HEK293T (cell line): ENCODE data around the gene SMTN.

Source experiments
- CTCF ChIA-PET: fragments of 350-600 bp; formaldehyde crosslinking; extraction: SDS; loops from one replicate; lab custom pipeline; 2021; ENCODE audit warnings: antibody characterized with exemption, inconsistent platforms; lab: Yijun Ruan, JAX
- POLR2A ChIA-PET: fragments of 350-600 bp; formaldehyde crosslinking; extraction: SDS; loops from one replicate; lab custom pipeline; 2020; ENCODE audit warnings: antibody characterized with exemption, inconsistent platforms; lab: Yijun Ruan, JAX
- DNase-seq: peaks from one replicate; pipeline ENCODE4 v3.0.0; 2012; ENCODE audit warnings: mixed read lengths; ENCODE audit errors: extremely low spot score
- ARNT ChIP-seq: fragments of 450-650 bp; IDR thresholded peaks from 2 replicates; pipeline ENCODE4 v1.6.1; 2017; ENCODE audit warnings: mild to moderate bottlenecking
- BHLHE40 ChIP-seq: fragments of 450-650 bp; IDR thresholded peaks from 2 replicates; pipeline ENCODE4 v1.6.1; 2016; ENCODE audit warnings: mild to moderate bottlenecking, moderate library complexity, borderline replicate concordance
- CTBP1 ChIP-seq: fragments of 450-650 bp; IDR thresholded peaks from 2 replicates; pipeline ENCODE4 v1.6.1; 2016; ENCODE audit warnings: borderline replicate concordance
- ELF4 ChIP-seq: fragments of 450-650 bp; IDR thresholded peaks from 2 replicates; pipeline ENCODE4 v1.6.1; 2017; ENCODE audit warnings: antibody characterized with exemption
- FOXA1 ChIP-seq: fragments of 450-650 bp; IDR thresholded peaks from 2 replicates; pipeline ENCODE4 v1.6.1; 2016; ENCODE audit warnings: mild to moderate bottlenecking
- FOXK2 ChIP-seq: fragments of 450-650 bp; IDR thresholded peaks from 2 replicates; pipeline ENCODE4 v1.6.1; 2016; ENCODE audit warnings: mild to moderate bottlenecking
- FOXM1 ChIP-seq: fragments of 450-650 bp; IDR thresholded peaks from 2 replicates; pipeline ENCODE4 v1.6.1; 2017; ENCODE audit warnings: mild to moderate bottlenecking, borderline replicate concordance
- HDGF ChIP-seq: fragments of 450-650 bp; IDR thresholded peaks from 2 replicates; pipeline ENCODE4 v1.6.1; 2017; ENCODE audit warnings: antibody characterized with exemption, borderline replicate concordance
- L3MBTL2 ChIP-seq: fragments of 450-650 bp; conservative IDR thresholded peaks from 2 replicates; pipeline ENCODE4 v1.6.1; 2016; ENCODE audit warnings: mild to moderate bottlenecking
- LEF1 ChIP-seq: fragments of 450-650 bp; IDR thresholded peaks from 2 replicates; pipeline ENCODE4 v1.6.1; 2017; ENCODE audit warnings: mild to moderate bottlenecking, borderline replicate concordance
- NFRKB ChIP-seq: fragments of 450-650 bp; IDR thresholded peaks from 2 replicates; pipeline ENCODE4 v1.6.1; 2016; ENCODE audit warnings: mild to moderate bottlenecking, moderate library complexity
- PKNOX1 ChIP-seq: fragments of 450-650 bp; IDR thresholded peaks from 2 replicates; pipeline ENCODE4 v1.6.1; 2016
- SP1 ChIP-seq: fragments of 450-650 bp; IDR thresholded peaks from 2 replicates; pipeline ENCODE4 v1.6.1; 2017
- SUZ12 ChIP-seq: fragments of 450-650 bp; IDR thresholded peaks from 2 replicates; pipeline ENCODE4 v1.6.1; 2016; ENCODE audit warnings: mild to moderate bottlenecking
- TARDBP ChIP-seq: fragments of 450-650 bp; IDR thresholded peaks from 2 replicates; pipeline ENCODE4 v1.6.1; 2016
- ZNF384 ChIP-seq: fragments of 450-650 bp; IDR thresholded peaks from 2 replicates; pipeline ENCODE4 v1.6.1; 2016

The SMTN gene

GRCh38 chr22:31125521-31126117 is 44.5 kb downstream of the SMTN start:
- no peak for DNase-seq
- POLR2A ChIA-PET, result no interaction called here
- CTCF ChIA-PET, result no interaction called here
- TF ChIP-seq LEF1 (no peak), L3MBTL2 (no peak), HDGF (no peak), FOXA1 (no peak), BHLHE40 (no peak), SP1 (no peak), PKNOX1 (no peak), TARDBP (no peak), FOXK2 (no peak), ZNF384 (no peak), SUZ12 (no peak), NFRKB (no peak), ELF4 (no peak), CTBP1 (no peak), FOXM1 (no peak), ARNT (no peak)

GRCh38 chr22:31126128-31126868 is 45.2 kb downstream of the SMTN start:
- CTCF ChIA-PET, result no interaction called here
- DNase-seq, result no peak
- TF ChIP-seq FOXK2 (no peak), CTBP1 (no peak), BHLHE40 (no peak), ZNF384 (no peak), L3MBTL2 (no peak), FOXA1 (no peak), SUZ12 (no peak), HDGF (no peak), FOXM1 (no peak), ELF4 (no peak), TARDBP (no peak)
- POLR2A ChIA-PET, result no interaction called here

DNA sequence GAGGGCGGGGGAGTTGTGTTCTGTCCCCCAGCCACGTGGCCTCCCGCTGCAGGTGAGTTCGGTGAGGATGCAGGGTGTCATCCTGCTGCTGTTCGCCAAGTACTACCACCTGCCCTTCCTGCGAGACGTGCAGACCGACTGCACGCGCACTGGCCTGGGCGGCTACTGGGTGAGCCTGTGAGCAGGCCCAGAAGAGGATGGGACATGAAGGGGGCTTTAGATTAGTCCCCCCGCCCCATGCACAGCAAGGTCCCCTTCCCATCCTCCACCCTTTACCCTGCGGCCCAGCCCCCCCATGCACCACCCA is 45.7 kb downstream of the SMTN start:
- CTCF ChIA-PET, result no interaction called here
- no peak for DNase-seq
- no peak for TF ChIP-seq FOXK2
- TF ChIP-seq TARDBP, result no peak
- TF ChIP-seq SUZ12, result no peak
- TF ChIP-seq HDGF, result no peak
- TF ChIP-seq FOXM1, result no peak
- TF ChIP-seq L3MBTL2, result no peak
- TF ChIP-seq CTBP1, result no peak
- TF ChIP-seq BHLHE40, result no peak
- no peak for TF ChIP-seq FOXA1
- no peak for TF ChIP-seq PKNOX1
- no peak for TF ChIP-seq ELF4
- no peak for TF ChIP-seq NFRKB
- no peak for TF ChIP-seq LEF1
- no peak for TF ChIP-seq ZNF384
- no peak for TF ChIP-seq SP1
- TF ChIP-seq ARNT, result no peak
- POLR2A ChIA-PET, result no interaction called here

GRCh38 chr22:31127181-31127772 is 46.2 kb downstream of the SMTN start:
- no peak for DNase-seq
- POLR2A ChIA-PET, result interaction anchor here (1.1 to 1.3 kb wide), 2 partner anchors 12 to 13 kb away, joined by 3 read pairs; partner anchors contain the start of gene PLA2G3
- TF ChIP-seq TARDBP (no peak), ZNF384 (no peak), ARNT (no peak), LEF1 (no peak), CTBP1 (no peak), SUZ12 (no peak), PKNOX1 (no peak), FOXA1 (no peak)
- CTCF ChIA-PET, result interaction anchor here (0.8 kb wide), 1 partner anchor 19 kb away, joined by 4 read pairs; no protein-coding TSS in a partner anchor

- TF ChIP-seq BHLHE40 (no peak), CTBP1 (no peak), SUZ12 (no peak), FOXK2 (no peak), FOXM1 (no peak), LEF1 (no peak), NFRKB (no peak), ARNT (no peak), ELF4 (no peak)
- CTCF ChIA-PET, result interaction anchor here (0.5 kb wide), 1 partner anchor 209 kb away, joined by 4 read pairs; no protein-coding TSS in a partner anchor
- no peak for DNase-seq
- POLR2A ChIA-PET, result interaction anchor here (1.1 to 1.3 kb wide), 2 partner anchors 11 to 12 kb away, joined by 3 read pairs; partner anchors contain the start of gene PLA2G3
Observed at GRCh38 chr22:31128156-31128555, 47.0 kb downstream of the SMTN start.
